NCI-H1417 treated with DMSO at 0.1 percent for 48 hours (cell line): ENCODE data around the gene WDR55.
"Not testable (repeated sequence)": the region's sequence is repeated elsewhere in the genome, so short reads cannot be mapped to it uniquely, and the experiment has no call there.

Experiments
- DNase-seq: peaks from one replicate; lab custom pipeline; 2025; lab: John Stamatoyannopoulos, UW

WDR55 gene

GRCh38 chr5:140664359-140665119 lies at the start of gene WDR55:
Gene WDR55 (plus strand): TSS chr5:140664904. CDS start chr5:140664913, 9 bp downstream.
- no peak for DNase-seq

- no peak for DNase-seq
Measured at GRCh38 chr5:140622301-140622700, 42.4 kb upstream of the WDR55 start.

GRCh38 chr5:140623061-140623460 lies 41.6 kb upstream of the WDR55 start:
- DNase-seq = not testable (repeated sequence)

GRCh38 chr5:140624886-140625285 lies 39.8 kb upstream of the WDR55 start:
- not testable (repeated sequence) for DNase-seq

- DNase-seq = no peak
Measured at GRCh38 chr5:140627972-140628371, 36.7 kb upstream of the WDR55 start.

GRCh38 chr5:140628711-140629110 lies 36.0 kb upstream of the WDR55 start:
- no peak for DNase-seq

- DNase-seq = no peak
Measured at GRCh38 chr5:140630292-140631035, 34.2 kb upstream of the WDR55 start.

- DNase-seq = no peak
Measured at GRCh38 chr5:140631036-140631417, 33.7 kb upstream of the WDR55 start.

- no peak for DNase-seq
Measured at GRCh38 chr5:140631831-140632365, 32.8 kb upstream of the WDR55 start.

GRCh38 chr5:140632366-140633020 lies 32.2 kb upstream of the WDR55 start:
- no peak for DNase-seq

- DNase-seq = no peak
Measured at GRCh38 chr5:140633021-140633471, 31.7 kb upstream of the WDR55 start, which contains the start of gene CD14. Gene CD14 (minus strand): TSS chr5:140633175. CDS start chr5:140633071, 104 bp downstream.

- DNase-seq = no peak
Measured at GRCh38 chr5:140633501-140633900, 31.2 kb upstream of the WDR55 start.

GRCh38 chr5:140634103-140634502 lies 30.6 kb upstream of the WDR55 start:
- no peak for DNase-seq

GRCh38 chr5:140635291-140636257 lies 29.1 kb upstream of the WDR55 start:
- DNase-seq = no peak

- DNase-seq = no peak
Measured at GRCh38 chr5:140637371-140638100, 27.2 kb upstream of the WDR55 start.

- DNase-seq = not testable (repeated sequence)
Measured at GRCh38 chr5:140638898-140639147, 25.9 kb upstream of the WDR55 start.

- DNase-seq = peak; percentile 43
Measured at GRCh38 chr5:140639148-140639981, 25.3 kb upstream of the WDR55 start, which contains the start of gene TMCO6. Gene TMCO6 (plus strand): TSS chr5:140639451. CDS start chr5:140639528, 77 bp downstream.

- DNase-seq = no peak
Measured at GRCh38 chr5:140641716-140642115, 23.0 kb upstream of the WDR55 start.

- DNase-seq = no peak
Measured at GRCh38 chr5:140642718-140643117, 22.0 kb upstream of the WDR55 start.

GRCh38 chr5:140647042-140647419 lies 17.7 kb upstream of the WDR55 start:
- DNase-seq = no peak
